Thyroid gland (tissue), 4 donors: ENCODE measurements around the gene SRPK3.

ENCODE experiments used
- POLR2A ChIP-seq, 2 donors: fragments of 450-650 bp; IDR thresholded peaks; one replicate each; pipeline ENCODE4 v1.6.1; 2017; ENCODE audit warnings: antibody characterized with exemption in 2 of 2, mild to moderate bottlenecking in 2 of 2, moderate library complexity in 1 of 2
- TF ChIP-seq, protein P1 (sequence below), 6 experiments: fragments of 200-600 bp in 3 of 6; fragments of 450-650 bp in 3 of 6; sonication (generic) in 3 of 6; IDR thresholded peaks; one replicate each; pipeline ENCODE4 v1.5.1; 2016 to 2019; ENCODE audit warnings: antibody characterized with exemption in 6 of 6, mild to moderate bottlenecking in 2 of 6, inconsistent platforms in 1 of 6, moderate library complexity in 1 of 6

DNA sequence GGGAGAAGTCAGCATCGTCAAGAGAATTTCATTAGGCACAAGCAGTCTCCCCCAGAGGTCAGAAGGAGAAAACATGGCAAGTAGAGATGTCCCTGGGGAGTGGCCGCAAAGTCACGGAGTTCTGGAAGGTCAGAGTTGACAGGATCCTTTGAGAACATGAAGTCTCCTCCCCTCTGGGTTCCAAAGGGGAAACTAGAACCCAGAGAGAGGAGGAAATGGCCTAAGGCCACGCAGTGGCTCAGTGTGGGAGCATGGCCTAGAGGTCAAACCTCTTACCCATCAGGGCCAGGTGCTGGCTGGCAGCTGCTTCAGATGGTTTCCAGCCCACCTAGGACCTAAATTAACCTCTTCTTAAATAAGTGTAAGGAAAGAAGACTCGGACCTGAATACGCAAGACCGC is 12.4 kb downstream of the SRPK3 start:
- no peak for TF ChIP-seq POLR2A (IDR thresholded peaks at IDR 0.05)
- TF ChIP-seq, protein P1, sequence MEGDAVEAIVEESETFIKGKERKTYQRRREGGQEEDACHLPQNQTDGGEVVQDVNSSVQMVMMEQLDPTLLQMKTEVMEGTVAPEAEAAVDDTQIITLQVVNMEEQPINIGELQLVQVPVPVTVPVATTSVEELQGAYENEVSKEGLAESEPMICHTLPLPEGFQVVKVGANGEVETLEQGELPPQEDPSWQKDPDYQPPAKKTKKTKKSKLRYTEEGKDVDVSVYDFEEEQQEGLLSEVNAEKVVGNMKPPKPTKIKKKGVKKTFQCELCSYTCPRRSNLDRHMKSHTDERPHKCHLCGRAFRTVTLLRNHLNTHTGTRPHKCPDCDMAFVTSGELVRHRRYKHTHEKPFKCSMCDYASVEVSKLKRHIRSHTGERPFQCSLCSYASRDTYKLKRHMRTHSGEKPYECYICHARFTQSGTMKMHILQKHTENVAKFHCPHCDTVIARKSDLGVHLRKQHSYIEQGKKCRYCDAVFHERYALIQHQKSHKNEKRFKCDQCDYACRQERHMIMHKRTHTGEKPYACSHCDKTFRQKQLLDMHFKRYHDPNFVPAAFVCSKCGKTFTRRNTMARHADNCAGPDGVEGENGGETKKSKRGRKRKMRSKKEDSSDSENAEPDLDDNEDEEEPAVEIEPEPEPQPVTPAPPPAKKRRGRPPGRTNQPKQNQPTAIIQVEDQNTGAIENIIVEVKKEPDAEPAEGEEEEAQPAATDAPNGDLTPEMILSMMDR (IDR thresholded peaks at IDR 0.05), result no peak
